ENCODE data around the gene GPC3.
A peak's percentile ranks its signal among the peaks of the same experiment; 100 is the strongest.
"Not testable (repeated sequence)": the region's sequence is repeated elsewhere in the genome, so short reads cannot be mapped to it uniquely, and the experiment has no call there.

Gene GPC3

DNA sequence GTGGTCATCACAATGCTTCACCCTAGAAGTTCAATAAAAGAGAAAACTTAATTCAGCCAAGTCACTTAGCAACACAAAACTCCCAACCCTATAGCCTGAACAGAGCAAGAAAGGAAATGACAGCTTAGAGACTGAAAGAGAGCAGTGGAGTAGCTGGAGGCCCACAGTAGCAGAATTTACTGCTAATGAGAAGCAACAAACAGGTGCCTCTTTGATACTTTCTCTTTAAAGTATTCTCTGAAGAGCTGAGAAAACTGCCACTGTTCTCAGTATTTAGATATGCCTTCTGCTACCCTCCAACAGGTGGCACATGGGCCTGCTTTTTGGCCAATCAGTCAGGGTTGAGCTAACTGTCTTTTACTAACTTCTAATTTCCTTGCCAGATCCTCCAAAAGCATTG is 240.0 kb downstream of the GPC3 start:
- no peak for DNase-seq

DNA sequence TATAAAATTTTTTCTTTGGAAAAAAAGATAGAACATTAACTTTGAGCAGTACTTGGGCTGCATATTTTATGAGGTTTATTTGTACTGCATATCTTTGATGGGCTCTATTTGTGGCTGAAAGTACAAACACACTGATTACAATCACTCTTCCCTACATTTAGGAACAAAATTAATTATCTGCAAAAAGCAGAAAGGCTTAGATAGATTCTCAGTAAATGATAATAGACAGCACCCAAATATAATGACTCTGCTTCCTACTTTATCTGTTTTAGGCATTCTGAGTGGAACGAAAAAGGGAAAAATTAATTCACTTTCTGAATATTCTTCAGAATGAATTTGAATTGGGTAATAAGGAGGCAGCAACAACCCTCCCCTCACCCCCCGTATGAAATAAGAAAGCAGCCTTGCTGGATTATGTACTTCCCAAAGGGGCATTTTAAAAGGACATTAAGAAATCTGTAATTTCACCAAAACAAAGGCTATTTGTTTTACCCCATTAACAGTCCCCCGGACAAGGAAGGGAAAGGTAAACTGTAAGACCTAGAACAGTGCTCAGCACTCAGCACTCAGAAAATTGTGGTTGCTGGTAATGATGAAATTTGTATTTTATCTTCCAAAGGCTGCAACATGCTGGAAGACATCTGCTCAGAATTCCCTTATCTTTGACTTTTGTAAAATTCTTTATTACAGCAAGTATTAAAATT is 242.6 kb downstream of the GPC3 start:
- DNase-seq: no peak

DNA sequence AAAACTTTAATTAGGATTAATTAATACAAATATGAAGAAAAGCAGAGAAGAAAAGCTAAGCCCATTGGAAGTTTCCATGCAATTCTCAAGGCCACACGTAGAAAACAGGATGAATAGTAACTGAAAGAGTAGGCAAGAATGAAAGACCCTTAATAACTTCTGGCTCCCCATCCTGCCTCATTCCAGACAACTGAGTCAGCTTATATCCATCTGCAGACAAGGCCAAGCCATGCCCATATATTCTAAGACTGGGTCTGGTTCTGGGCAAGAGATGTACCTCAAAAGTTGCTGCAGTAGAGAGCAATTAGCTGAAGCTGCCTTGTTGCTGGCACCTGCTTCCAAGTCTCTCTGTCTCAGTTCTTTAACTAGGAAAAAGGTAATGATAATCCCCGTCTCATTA is 244.1 kb downstream of the GPC3 start:
- no peak for DNase-seq

DNA sequence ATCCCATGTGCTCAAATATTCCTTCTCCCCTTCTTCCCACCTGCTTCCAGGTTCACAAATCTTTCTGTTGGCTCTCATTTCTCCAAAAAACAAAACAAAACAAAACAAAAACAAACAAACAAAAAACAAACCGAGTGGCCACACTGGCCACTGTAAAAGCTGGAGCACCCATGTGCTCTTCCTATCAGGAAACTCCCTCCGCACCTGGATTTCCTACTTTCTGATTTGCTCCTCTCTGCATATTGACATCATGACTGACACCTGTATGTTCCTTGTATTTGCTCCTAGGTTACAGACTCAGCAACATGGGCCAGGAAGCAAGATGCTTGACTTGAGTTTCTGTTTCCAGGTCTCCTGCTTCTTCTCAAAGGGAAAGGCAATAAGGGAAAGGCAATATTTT is 258.8 kb downstream of the GPC3 start:
- no peak for DNase-seq

DNA sequence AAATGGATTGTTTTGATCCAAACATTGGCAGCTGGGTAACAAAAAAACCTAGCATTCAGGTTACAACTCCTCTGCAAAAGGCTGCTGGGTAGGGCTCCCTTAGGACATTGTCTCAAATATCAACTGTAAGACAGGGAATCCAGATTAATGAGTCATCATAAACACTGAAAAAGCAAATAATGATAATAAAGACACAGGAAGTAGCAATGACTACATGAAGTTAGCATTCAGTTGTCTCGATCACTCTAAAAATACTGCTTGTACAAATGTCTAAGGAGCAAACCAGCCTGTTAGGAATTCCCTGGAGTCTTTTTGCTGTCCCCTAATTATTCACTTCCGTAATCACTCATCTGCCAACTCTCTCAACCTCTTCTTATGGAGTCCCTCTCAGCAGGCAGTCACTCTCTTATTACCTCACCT is 259.2 kb downstream of the GPC3 start:
- peak; percentile 25 for DNase-seq

DNA sequence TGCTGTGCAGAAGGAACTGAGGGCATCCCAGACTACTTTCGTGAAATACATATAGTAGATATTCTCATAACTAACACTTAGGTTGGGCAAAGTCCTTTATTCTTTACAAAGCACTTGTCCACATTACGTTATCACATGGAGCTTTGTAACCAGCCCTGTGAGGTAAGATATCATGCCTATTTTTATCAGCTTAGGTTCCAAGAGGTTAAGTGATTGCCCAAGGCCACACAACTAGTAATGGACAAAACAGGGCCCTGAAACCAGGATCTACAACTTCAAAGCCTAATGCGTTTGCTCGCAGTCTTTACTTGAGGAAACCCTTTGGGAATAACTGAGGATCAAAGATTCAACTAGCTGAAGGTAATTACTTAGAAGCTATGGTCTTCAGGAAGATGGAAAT is 261.5 kb downstream of the GPC3 start:
- no peak for DNase-seq

DNA sequence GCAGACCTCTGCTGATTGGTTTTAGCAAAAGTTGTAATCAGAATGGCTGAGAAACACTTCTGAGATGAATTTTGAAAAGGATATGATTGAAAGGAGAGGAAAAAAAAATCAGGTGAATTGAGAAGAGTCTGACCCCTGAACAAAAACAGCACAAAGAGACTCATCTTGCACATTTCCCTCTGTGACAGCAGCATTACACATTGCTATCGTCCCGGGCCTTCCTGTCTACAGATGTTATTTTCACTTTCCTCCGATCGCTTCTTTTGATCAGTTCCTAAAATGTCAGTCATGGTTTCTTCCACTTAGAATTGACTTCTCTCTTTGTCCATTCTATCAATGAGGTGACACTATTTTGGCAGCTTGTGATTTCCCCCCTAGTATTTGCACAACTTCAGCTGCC is 262.6 kb downstream of the GPC3 start:
- DNase-seq: no peak

DNA sequence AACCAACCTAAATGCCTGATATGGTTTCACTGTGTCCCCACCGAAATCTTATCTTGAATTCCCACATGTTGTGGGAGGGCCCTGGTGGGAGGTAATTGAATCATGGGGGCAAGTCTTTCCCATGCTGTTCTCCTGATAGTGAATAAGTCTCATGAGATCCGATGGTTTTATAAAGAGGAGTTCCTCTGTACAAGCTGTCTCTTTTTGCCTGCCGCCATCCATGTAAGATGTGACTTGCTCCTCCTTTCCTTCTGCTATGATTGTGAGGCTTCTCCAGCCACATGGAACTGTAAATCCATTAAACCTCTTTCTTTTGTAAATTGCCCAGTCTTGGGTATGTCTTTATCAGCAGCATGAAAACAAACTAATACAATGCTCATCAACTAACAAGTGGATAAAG is 265.1 kb downstream of the GPC3 start:
- not testable (repeated sequence) for DNase-seq

DNA sequence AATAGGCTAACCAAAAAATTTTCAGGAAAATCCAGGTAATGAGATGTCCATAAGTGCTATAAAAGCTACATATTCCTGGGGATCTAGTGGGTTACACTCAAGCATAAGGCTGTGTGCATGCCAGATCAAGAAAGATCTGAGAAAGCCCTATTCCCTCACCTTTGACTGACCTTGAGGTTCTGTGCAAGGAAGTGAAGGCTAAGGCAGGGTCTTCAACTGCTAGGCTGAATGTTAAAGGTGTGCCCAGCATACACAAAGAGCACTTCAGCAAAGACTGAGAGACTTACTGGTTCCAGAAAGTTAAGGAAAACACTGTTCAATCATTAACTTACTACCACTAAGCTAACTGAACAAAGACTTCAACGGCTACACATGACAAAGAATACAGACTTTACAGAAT is 269.7 kb downstream of the GPC3 start:
- DNase-seq: no peak

DNA sequence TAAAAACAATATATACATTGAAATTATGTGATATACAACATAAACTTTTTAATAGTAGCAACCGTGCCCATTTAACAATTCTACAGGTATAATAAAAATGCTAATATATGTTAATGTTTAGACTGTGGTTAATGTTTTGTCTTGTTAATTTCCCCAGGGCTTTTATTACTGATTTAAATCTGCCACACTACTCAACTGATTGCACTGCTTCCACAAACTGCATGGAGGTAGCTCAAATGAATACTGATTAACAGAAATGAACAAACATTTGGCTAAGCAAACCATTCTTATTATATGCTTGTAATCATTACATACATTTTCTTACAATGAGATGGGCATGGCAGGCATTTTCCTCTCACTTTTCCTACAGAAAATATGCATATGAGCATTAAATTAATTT is 275.9 kb downstream of the GPC3 start:
- DNase-seq: no peak

DNA sequence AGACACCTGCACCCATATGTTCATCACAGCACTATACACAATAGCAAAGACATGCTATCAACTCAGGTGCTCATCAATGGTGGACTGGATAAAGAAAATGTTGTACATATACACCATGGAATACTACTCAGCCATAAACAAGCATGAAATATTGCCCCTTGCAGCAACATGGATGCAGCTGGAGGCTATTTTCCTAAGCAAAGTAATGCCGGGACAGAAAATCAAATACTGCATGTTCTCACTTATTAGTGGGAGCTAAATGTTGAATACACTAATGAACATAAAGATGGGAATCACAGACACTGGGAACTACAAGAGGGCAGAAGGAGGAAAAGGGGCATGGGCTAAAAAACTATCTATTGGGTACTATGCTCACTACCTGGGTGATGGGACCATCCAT is 278.5 kb downstream of the GPC3 start:
- no peak for DNase-seq

DNA sequence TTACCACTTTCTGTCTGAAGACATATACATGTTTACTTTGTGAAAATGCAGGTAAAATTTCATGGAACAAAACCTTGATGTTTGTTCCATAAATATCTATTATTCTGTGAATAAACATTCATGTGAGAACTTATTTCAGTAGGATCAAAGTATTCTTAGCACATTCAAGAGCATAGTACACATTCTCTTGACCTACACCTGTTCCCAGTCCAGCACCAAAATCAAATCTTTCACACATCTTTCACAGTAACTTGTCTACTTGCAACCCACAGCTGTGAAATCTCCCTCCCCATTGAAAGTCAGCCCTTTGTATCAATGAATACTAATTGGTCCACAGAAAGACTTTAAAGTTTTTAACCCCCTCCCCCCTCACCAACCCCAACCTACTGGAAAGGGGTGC is 283.2 kb downstream of the GPC3 start:
- DNase-seq: no peak

DNA sequence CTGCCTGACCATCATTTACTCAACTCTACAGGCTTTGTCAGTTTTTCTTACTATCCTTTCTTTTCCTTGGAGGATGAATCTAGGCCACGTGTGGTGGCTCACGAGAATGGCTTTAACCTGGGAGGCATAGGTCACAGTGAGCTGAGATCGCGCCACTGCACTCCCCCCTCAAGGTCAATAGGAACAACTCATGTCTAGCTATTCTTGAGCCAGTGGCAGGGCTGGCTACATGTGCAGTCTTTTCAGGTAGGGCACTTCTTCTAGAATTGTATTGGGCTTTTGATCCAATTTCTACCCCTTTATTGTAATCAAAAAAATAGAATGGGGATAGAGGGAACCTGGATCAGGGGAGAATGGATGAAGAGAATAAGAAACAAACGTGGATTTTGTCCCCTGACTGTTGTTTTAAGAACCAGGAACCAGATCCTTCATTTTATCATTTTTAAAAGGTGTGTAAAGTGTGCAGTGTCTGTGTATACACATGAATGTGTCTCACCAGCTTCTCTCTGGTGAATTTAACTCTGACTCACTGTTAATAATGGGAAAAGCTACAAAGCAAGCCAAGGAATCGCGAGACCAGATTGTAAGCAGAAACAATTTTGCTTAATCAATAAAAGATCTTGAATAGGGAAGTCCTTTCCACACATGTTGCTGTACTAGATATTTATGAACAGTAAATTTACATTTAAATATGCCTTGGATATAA is 286.2 kb downstream of the GPC3 start:
- DNase-seq: no peak

DNA sequence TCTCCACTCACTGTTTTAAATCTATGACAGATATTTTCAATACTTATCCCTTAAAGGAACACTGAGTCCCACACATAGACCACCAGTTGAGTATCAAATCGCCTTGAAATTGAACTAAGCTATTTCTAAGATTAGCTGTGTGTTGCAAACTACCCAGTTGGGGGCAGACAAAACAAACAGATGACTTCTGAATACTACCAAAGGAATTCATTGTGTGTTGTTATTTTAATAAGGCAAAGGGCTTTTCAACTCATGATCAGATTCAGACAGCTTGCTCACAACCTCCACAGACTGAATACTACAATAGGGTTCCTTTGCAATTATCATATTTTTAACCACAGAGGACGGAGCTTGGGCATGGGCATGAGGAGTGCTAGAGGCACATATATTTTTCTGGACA is 287.1 kb downstream of the GPC3 start:
- no peak for DNase-seq

DNA sequence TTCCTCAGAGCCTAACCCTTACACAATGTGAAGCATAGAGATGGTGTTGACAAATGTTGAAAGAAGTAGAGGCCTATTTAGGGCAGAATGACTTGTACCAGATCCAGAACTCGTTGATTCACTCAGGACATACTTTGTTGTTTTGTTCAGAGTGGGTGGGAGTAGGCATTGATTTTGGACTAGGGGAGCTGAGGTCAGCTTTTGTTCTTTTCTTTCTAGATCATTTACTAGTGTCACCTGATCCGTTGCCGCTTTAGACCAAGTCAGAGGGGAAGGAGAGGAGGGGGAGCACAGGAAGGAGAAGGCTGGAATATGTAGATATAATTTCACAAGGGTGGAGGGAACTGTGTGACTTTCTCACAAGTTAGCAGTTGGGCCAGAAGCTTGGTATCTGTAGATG is 287.7 kb downstream of the GPC3 start:
- DNase-seq: no peak

DNA sequence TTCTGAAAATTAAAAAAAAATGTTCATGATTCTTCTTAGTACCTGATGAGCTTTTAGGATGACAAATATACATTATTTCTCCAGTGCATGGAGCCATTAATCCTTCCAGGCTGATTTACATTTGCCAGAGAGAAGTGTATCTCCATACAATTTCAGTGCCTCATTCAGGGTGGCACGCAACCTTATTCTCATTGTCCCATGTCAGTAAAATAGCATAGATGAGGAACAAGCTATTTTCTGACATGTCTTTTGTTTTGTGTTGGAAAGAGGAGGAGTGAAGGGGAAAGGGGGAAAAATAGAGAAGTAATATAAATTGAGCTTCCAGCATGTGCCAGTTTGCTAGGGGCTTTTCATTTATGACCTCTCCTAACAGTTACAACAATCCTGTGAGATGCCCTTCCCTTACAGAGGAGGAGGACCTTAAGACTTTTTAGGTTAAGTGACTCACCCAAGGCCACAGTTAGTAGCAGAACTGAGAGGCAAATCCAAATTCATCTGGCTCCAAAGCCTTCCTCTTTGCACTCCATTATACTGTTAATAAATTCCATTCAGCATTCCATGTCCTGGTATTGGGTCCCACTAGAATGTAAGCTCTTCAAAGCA is 295.3 kb downstream of the GPC3 start:
- no peak for DNase-seq

DNA sequence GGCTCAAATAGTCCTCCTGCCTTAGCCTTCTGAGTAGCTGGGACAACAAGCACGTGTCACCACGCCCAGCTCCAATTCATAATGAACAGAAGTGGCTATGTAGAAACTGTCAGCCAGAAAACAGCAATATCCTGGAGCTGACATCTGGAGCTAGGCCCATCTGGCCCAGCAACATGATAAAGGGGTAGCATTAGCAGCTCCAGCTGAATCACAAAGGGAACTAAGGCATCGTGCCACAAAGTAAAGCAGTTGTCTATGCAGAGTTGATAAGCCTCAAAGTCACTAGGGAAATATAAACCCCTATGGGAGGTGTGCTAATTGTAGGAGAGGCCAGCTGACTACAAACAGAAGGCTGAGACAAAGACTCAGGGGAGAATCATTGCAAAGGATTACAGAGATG is 299.6 kb downstream of the GPC3 start:
- peak; percentile 58 for DNase-seq

DNA sequence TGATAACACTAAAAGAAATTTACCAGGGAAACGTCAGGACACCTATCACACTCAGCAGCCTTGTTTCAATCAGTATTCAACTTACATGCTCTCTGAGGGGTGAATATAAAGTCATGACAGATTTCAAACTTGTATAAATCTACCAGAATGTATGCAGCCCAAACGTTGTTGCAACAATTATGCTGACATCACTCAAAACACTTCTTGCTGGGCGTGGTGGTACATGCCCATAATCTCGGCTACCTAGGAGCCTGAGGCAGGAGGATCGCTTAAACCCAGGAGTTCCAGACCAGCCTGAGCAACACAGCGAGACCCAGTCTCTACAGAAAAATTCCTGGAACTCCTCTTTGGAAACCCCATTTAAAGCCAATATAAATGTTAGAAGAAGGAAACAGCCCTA is 303.5 kb downstream of the GPC3 start:
- DNase-seq: no peak

DNA sequence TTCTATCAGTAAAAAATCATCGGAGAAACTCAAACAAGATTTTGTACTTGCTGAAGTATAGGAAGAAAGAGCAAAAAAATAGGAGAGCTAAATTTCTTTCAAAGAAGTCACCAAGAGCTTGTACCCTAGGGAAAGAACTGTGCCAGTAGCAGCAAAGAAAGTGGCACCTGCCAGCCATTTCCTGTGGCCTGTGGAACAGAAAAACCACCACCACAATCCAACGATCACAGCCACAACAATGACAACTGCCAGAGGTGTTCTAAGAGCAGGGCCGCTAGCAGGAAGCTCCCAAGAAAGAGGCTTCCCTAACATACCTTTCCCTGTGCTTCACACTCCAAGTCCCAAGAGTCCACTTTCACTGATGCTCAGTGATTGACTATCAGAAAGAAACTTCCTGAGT is 304.0 kb downstream of the GPC3 start:
- DNase-seq: no peak

DNA sequence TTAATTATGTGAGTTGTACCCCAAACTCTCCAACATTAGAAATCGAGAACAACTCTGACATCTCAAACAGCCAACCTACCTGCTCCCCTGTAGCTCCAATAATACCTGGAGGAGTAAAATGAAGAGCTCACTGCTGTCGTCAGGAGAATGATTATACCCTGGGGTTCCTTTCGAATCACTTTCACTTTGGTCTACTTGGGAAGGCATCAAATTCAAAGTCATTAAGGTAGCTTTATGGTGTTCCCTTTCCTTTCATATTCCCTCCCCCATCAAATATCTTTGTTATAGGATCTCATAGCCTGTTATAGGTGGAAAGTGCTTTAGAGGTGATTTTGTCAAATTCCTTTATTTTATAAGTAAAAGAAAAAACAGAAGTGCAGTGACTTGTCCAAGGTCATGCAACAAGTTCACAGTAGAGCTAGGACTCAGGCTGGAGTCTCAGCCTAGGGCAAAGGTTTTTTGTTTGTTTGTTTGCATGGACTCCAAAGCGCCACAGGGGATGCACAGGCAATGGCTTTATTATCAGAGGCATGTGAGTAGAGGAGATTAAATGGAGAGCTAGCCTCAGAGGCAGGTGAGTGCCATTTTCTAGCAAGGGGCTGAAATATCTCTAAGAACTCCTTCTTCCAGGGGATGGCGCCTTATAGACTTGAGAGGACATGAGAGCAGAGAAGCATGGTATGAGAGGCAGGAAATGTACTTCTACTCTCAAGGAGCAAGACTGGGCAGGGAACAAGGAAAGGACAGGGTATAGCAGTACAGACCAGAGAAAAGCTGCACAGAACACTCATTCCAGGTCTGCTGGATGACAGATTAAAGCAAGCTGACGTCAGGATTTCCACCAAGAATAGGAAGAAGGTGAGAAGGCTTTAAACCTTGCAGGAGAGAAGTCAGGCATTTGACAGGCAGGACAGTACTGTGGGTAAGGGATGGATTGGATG is 308.0 kb downstream of the GPC3 start:
- DNase-seq: no peak

DNA sequence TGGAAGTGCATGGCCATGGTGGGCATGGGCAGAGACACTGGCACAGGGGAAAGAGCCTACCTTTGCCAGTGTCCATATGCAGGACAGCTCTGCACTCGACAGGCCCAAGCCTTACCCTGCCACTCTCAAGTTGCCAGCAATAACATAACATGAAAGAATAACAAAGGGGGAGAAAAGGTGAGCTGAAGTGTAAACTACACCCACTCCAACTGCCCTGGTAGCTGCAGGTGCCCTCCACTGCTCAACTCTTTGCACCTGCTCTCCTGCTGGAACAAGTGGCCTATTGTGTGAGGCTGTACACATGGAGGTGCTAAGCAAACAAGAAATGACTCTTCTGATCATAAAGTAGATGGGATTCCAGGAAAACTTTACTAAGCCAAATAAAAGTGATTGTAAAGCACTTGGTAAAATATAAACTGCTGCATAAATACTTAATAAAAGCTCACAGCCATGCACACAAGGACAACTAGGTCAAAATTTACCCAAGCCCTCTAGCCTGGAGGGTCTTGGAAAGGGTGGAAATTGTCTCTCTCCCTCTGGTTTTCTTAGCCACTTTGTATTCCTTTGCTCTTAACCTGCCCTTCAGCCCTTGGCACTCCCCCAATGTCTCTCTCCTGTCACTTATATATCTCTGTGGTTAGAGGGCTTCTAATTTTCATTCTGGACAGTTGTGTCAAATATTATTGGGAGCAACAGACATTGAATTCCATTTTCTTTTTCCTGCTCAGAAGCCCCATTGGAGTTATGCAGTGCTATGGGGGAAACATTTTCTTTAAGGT is 308.9 kb downstream of the GPC3 start:
- peak; percentile 87 for DNase-seq

DNA sequence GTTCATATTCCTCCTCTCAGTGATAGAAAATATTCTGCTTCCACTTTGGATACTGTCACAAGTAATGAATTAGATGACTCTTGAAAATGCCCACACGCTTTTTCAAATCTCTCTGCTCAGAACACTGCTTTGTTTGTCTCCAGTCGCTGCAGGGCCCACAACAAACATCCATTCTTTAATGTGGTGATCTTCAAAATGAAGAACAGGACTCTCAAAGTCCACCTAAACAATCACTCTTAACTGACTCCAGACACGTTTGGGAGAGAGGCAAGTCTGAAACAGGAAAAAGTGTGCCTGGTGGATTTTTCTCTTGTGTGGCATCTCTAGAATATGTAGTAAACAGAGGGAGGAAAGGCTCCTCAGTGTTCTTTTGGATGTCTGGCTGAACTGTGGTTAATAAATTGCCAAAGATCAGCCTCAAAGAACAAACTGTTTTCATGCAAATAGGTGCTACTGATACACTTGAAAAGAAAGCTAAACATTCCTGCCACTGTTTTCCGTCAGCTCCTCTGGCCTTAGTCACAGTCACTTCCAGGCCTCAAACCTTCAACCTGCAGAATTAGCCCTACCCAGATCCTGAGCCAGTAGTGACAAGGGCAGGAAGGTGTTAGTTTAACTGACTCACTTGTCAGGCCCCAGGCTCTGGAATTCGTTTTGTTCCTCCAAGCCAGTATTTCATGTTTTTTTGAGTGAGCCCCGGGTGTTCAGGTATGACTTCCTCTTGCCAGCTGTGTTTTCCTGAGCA is 310.5 kb downstream of the GPC3 start:
- no peak for DNase-seq
